ENCODE results near the gene PEX11G.
A peak's percentile ranks its signal among the peaks of the same experiment; 100 is the strongest.

The PEX11G gene

DNA sequence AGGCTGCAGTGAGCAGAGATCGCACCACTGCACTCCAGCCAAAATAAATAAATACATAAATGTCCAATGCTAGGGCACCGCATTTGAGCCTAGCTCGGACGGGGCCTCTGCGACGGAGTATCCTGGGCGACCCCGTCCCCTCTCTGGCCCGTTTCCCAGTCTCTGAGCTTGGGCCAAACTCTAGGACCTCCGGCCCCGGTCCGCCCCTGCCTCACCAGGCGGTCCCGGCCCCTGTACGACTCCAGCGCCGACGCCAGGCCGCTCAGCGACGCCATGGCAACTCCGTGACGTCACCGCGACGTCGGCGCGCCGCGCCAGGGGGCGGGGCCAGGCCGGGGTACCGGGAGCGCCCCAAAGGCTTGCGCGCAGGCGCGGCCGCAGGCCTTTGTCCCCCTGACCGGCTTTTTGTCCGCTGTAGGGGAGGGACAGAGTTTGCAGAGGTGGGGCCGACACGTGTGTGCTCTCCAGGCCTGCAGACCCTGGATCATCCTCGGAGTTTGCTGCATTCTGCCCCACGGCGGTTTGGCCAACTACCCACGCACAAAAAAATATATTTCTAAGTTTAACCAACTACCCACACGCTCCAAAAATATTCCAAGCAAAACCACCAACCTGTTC lies at the start of gene PEX11G:
Gene PEX11G (minus strand): TSS at position 300 of the 618 bp plus-strand sequence. CDS start 25 bp downstream, at position 275.
- peak; percentile 96 for DNase-seq (ENCODE audit: low spot score)

DNA sequence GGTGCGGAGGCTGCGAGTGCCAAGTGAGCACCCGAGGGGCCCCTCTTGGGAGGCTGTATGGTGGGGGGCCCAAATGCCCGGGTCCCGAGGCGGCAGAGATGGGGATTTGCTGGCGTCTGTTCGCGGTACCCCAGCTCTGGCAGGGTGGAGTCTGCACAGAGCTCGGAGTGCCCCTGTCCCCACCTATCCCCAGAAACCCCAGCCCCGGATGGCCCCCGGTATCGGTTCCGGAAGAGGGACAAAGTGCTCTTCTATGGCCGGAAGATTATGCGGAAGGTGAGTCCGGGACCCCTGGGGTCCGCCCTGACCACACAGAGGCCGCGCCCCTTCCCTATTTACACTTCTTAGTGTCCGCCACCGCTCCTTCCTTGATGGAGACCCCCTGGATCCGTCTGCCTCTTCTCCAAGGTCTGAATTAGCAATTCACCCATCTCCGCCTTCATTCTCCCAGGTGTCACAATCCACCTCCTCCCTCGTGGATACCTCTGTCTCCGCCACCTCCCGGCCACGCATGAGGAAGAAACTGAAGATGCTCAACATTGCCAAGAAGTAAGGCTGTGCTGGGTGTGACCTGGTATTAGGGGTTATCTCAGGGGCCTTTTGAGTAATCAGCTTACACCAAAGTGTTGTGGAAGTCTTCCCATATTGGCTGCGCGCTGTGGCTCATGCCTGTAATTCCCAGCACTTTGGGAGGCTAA lies 47.3 kb upstream of the PEX11G start:
- DNase-seq (ENCODE audit: low spot score), result no peak

DNA sequence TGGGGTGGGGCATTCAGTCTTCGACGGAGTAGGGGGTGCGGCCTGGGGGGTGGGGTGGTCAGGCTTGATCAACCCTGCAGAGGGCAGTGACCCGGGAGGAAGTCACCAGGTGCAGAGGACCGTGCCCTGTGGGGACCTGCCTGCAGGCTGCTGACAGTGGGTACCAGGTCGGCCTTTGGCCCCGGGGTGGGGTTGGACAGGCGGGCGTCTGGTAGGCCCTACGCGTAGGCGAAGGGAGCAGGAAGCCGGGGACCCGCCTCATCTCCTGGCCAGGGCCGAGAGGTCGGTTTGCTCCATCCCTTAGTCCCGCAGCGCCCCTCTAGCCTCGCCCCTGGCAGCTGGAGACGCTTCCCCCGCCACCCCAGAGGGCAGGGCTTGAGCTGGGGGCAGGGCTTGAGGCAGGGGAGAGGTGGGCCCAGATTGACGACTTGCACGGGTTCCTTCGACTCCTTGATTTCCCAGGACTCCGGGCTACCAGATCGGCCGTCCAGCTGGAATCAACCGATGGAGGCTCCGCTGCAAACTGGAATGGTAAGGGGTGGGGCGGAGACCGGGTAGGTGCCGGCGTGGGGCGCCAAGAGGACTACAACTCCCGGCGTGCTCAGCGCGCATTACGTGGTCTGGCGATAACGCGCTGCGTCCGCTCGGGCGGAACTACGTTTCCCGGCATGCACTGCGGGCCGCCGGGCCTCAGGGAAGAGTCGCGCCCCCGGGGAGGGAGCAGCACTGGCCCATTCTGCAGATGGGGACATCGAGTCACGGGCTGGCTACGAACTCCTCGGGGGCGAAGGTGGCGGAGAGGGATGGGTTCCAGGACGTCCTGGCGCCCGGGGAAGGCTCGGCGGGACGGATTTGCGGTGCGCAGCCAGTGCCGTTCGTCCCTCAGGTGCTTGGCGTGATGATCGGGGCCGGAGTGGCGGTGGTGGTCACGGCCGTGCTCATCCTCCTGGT lies 46.5 kb upstream of the PEX11G start, which contains the start of gene PNPLA6:
Gene PNPLA6 (plus strand): TSS at position 671 of the 951 bp plus-strand sequence. CDS start 72 bp downstream, at position 743.
- peak; percentile 96 for DNase-seq (ENCODE audit: low spot score)

DNA sequence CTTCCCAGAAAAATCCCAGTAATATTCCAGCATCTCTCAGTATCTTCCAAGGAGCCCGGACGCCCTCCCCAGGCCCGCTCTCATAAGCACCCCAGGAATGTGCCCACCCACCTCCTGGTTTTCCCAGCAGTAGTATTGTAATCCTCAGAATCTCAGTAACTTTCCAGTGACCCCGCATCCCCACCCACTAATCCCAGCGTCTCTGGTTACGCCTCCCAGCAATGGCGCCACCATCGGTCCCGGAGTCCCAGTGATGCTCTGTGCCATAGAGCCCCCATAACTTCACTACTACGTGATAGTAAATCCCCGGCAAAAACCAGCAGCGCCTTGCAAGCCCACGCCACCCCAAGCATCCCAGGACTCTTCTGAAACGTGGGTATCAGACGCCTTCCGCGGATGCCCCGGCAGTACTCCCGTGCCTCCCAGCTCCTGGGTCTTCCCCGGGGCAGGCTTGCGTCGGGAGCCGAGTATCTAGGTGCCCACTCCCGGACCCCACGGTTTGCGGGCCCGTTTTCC lies 45.8 kb upstream of the PEX11G start:
- DNase-seq (ENCODE audit: low spot score), result peak; percentile 82

DNA sequence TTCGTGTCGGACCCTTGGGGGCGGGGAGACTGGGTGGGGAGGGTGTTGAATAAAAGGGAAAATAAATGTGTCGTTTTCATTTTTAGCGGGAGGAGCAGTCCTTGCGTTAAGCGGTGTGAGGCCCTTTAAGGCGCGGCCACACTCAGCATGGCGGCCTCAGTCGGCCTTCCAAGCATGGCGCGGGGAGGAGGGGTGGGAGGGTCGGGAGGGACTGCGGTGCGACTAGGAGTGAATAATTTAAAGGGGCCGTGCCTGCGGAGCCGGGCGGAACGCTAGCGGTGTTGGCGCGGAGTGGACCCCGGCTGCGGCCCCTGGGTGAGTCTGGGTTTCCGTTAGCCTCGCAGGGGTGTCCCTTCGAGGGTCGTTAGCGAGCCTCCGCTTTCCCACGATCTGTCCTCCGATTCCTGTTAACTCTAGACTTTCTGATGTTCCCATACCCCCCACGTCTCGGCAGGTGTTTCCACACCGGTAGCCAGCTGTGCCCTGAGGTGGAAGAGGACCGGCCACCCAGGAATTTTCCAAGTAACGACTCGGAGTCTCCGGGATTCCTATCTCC lies 45.2 kb upstream of the PEX11G start:
- peak; percentile 88 for DNase-seq (ENCODE audit: low spot score)

DNA sequence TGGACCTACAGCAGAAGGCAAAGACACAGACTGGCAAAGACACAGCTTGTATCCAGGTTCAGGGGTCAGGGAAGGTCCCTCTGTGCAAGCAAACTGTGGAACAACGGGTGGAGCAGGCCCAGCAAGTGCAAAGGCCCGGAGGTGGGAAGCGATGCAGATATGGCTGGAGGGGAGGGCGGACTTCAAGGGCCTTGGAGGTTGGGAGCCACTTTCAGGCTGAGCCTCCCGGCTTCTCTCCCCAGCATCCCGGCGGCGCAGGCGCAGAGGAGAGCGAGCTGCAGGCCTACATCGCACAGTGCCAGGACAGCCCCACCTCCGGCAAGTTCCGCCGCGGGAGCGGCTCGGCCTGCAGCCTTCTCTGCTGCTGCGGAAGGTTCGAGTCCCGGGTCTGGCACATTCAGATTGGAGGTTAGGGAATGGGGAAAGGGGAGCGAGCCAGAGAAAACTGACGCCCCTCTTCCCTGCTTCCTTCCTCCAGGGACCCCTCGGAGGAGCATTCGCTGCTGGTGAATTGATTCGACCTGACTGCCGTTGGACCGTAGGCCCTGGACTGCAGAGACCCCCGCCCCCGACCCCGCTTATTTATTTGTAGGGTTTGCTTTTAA lies 44.5 kb upstream of the PEX11G start:
- peak; percentile 64 for DNase-seq (ENCODE audit: low spot score)

DNA sequence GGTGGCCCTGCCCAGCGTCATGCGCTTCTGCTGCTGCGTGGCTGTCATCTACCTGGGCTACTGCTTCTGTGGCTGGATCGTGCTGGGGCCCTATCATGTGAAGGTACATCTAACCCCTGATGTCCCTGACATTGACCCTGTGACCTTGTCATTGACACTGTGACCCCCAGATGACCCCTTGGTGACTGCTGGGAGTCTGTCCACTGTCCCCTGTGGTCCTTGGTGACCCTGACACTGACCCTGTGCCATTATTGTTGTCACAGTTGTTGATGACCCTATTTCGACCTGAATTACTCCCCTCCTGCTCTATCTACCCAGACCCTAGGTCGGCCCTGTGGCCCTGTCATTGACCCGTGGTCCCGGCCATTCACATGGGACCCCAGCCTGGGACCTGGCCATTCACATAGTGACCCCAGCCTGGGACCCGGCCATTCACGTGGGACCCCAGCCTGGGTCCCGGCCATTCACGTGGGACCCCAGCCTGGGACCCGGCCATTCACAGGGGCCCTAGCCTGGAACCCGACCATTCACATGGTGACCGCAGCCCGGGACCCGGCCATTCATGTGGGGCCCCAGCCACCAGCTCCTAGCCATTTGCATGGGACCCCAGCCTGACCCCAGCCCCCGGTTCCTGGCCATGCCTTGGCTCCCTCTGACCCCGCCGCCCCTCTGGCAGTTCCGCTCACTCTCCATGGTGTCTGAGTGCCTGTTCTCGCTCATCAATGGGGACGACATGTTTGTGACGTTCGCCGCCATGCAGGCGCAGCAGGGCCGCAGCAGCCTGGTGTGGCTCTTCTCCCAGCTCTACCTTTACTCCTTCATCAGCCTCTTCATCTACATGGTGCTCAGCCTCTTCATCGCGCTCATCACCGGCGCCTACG lies 41.0 kb upstream of the PEX11G start:
- DNase-seq (ENCODE audit: low spot score), result no peak

DNA sequence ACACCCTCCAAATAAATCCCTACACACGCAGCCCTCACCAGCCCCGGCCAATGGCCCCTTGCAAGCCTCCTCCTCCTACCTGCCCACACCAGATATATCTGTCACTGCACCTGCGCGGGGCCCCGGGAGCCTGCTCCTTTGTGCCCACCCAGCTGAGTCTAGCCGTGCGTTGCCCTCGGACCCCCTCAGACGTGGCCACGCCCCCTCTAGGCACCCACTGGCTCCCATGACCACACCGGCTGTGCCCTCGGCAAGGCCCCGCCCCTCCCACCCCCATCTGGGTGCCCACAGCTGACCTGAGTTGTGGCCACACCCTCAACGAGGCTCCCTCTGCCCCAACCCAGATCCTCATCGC lies 40.4 kb upstream of the PEX11G start:
- no peak for DNase-seq (ENCODE audit: low spot score)

DNA sequence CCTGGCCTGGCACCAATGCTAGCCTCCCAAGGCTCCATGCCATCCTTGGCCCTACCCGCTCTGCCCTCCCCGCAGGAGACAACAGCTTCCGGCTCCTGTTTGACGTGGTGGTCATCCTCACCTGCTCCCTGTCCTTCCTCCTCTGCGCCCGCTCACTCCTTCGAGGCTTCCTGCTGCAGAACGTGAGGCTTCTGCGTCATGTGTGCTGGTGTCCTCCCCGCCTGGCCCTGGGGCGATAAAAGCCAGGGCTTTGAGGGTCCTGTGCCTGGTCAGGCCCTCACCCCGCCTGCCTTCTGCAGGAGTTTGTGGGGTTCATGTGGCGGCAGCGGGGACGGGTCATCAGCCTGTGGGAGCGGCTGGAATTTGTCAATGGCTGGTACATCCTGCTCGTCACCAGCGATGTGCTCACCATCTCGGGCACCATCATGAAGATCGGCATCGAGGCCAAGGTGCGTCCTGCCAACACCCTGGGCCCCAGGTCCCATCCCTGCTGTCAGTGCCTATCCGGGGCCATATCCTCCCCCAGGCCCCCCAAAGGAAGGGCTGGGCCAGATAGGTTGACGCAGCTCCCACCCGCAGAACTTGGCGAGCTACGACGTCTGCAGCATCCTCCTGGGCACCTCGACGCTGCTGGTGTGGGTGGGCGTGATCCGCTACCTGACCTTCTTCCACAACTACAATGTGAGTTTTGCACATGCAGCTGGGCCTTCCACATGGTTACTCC lies 39.8 kb upstream of the PEX11G start:
- no peak for DNase-seq (ENCODE audit: low spot score)

DNA sequence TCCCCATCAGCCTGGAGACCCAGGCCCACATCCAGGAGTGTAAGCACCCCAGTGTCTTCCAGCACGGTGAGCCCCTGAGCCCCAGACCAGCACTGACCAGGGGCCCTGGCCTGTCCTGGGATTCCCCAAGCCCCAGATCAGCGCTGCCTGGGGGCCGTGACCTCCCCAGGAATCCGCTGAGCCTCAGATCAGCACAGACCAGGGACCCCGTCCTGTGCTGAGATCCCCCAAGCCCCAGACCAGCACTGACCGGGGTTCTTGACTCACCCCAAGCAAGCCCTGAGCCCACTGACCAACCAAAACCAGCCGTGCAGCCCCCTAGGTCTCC lies 39.3 kb upstream of the PEX11G start:
- DNase-seq (ENCODE audit: low spot score), result no peak

DNA sequence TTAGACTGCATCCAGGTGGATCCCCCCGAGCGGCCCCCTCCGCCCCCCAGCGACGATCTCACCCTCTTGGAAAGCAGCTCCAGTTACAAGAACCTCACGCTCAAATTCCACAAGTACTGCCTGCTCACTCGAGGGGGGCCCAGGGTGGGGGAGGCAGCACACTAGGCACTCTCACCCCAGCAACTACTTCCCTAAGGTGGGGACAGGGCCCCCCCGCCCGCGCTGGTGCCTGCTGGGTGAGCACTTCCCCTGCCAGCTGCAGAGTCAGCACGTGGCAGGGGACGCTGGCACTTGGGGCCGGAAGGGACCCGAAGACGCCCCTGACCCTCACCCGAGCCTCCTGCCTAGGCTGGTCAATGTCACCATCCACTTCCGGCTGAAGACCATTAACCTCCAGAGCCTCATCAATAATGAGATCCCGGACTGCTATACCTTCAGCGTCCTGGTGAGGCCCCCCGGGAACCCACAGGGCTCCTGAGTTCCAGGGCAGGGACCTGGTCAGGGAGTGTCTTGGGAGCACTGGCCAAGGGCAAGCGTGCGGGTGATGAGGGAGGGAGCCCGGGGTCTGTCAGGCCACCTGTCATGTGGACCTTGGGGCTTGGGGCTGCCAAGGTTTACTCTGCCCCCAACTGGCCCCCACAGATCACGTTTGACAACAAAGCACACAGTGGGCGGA lies 38.8 kb upstream of the PEX11G start:
- no peak for DNase-seq (ENCODE audit: low spot score)

DNA sequence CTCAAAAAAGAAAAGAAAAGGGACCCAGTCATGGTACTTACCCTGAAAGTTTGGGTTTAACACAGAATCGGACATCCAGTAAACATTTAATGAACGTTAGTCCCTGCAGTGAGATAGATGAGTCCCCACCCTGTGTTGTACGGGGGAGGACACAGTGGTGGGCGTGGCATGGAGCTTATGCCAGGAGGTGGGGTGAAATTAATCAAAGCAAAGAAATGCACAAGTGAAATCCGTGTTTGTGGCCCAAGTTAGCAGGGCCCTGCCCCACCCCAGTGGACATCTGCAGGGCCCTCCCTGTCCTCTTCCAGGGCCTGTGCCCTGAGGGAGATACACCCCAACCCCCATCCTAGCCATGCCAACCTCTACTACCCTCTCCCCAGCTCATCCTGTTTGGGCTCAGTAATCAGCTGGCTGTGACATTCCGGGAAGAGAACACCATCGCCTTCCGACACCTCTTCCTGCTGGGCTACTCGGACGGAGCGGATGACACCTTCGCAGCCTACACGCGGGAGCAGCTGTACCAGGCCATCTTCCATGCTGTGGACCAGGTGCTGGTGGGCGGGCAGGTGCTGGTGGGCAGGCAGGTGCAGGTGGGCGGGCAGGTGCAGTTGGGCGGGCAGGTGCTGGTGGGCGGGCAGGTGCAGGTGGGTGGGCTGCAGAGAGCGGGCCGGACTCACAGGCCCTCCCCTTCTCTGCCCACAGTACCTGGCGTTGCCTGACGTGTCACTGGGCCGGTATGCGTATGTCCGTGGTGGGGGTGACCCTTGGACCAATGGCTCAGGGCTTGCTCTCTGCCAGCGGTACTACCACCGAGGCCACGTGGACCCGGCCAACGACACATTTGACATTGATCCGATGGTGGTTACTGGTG lies 37.5 kb upstream of the PEX11G start:
- DNase-seq (ENCODE audit: low spot score), result no peak

DNA sequence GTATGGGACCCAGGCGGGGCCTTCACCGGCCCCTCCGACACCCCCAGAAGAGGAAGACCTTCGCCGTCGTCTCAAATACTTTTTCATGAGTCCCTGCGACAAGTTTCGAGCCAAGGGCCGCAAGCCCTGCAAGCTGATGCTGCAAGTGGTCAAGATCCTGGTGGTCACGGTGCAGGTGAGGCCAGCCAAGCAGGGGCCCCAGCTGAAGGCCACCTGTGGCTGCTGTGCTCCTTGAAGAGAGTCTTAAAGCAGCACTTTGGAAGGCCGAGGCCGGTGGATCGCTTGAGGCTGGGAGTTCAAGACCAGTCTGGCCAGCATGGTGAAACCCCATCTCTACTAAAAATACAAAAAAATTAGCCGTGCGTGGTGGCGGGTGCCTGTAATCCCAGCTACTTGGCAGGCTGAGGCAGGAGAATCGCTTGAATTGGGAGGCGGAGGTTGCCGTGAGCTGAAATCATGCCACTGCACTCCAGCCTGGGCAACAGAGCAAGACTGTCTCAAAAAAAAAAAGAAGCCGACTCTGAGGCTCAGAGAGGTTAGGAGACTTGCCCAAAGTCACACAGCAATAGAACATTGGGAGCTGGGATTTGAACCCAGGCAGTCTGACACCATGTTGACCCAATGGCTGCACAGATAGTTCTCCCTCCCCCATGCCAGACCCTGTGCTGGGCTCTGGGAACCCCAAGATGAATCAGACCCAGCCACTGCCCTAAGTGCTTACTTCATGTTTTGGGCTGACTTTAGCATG lies 36.3 kb upstream of the PEX11G start:
- no peak for DNase-seq (ENCODE audit: low spot score)

DNA sequence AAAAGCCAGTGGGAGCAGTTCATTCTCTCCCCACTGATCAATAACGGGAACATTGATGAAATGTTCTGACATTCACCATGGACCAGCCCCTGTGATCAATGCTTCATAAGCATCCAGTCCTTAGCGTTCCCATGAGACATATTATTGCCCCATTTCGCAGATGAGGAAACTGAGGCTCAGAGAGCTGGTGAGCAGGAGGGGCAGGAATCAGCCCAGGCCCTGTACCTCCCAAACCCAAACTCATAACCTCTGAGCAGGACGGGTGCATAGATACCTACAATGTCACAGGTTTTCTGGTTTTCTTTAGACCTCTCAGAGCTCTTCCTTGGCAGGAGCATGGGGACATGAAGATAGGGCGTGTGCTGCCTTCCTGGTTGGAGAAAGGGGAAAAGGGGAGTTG lies 35.7 kb upstream of the PEX11G start:
- no peak for DNase-seq (ENCODE audit: low spot score)

DNA sequence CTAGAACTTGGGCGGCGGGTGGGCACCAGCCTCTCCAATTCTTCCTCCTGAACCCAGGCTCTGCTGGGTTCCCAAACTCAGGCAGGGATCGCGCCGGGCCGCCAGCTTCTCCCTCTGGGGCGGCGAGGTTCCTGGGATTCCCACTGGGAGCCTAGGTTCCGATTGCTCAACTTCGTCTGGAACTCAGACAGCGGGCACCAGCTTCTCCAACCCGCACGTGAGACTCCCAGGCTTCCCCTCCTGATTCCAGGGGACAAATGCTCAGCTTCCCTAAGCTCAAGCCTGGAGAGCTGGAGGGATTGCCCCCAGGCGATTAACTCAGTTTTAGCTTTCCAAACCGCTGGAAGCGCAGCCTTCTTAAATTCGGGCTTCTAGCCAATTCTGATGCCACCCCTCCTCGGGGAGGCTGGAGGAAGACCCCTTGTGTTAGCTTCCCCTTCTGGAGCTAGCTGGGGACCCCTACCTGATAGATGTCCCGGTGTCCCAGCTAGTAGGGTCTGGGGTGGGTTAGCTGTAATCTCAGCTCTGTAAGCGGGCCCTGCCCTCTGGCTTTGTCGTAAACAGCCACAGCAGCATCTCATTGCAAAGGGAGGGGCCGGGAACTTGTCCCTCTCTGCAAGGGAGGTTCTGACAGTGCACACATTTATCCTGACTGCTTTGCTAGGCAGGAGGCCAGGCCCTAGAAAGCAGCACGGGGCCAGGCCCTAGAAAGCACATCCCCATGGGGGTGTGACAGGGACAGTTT lies 34.3 kb upstream of the PEX11G start:
- DNase-seq (ENCODE audit: low spot score), result no peak

DNA sequence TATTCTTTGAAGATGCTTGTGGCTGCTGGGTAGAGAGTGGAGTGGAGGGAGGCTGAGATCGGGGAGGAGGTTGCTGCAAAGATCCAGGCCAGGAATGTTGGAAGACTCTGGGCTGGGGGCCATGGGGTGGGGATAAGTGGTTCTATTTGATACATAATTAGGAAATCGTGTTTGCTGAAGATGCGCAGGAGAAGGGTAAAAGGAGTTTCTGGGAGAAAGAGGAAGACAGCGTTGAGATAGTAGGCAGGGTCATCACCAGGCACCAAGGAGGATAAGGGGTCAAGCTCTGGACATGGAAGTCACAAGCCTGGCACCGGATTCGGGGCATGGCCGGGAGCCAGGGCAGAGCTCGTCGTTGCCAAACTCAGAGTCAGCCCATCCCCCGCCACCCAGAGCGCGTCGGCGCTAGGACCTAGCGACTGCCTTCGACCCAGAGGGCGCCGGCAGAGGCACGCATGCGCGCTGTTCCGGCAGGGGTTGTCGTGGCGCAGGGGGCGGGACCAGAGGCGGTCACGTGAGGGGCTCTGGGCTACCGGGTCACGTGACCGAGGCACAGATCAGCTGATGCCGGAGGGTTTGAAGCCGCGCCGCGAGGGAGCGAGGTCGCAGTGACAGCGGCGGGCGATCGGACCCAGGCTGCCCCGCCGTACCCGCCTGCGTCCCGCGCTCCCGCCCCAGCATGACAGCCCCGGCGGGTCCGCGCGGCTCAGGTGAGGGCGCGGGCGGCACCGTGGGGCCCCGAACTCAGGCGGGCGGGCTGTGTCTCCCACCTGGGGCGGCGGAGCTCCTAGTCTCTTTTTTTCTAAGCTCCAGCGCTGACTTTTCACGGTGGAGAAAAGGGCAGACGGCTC lies 33.5 kb upstream of the PEX11G start, which contains the start of gene MCOLN1:
Gene MCOLN1 (plus strand): TSS at position 553 of the 851 bp plus-strand sequence. CDS start 127 bp downstream, at position 680.
- DNase-seq (ENCODE audit: low spot score), result peak; percentile 100
